ENCODE measurements around the gene WDCP.

The WDCP gene

DNA sequence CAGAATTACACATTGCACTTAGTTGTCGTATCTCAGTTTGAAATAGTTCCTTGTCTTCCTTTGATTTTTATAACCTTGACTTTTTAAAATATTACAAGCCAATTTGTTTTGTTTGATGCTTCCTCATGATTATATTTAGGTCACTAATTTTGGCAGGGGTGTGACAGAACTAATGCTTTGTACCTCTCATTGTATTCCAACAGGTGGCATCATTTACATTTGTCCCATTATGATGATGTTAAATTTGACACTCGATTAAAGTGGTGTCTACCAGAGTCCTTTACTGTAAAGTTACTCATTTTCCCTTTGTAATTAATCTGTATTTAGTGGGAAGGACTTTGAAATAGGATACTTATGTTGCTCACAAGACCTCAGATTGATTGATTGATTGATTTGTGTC, 58.8 kb downstream of the WDCP start:
- DNase-seq = peak; percentile 37

All from HCEC 1CT (cell line).